Sigmoid colon (tissue), 7 donors: Measurements from ENCODE around the gene FBXO2. TPM values are rescaled to one million over a fixed set of nuclear protein-coding genes. Genes with fewer than 3 reads are reported as not detected.
A peak's percentile ranks its signal among the peaks of the same experiment; 100 is the strongest.

Experiments
- DNase-seq: peaks from one replicate; pipeline ENCODE4 v3.0.0-alpha.2; 2019
- H3K27ac ChIP-seq, 4 donors: fragments of 200-600 bp; sonication (generic); one replicate each; pipeline ENCODE4 v1.5.1; 2016 to 2019; ENCODE audit warnings: mild to moderate bottlenecking in 1 of 4
- H3K27me3 ChIP-seq, 3 donors: fragments of 200-600 bp; sonication (generic); one replicate each; pipeline ENCODE4 v1.5.1; 2019; ENCODE audit warnings: mild to moderate bottlenecking in 1 of 3
- H3K36me3 ChIP-seq, 4 donors: fragments of 200-600 bp; sonication (generic); one replicate each; pipeline ENCODE4 v1.5.1; 2016 to 2019
- H3K4me1 ChIP-seq, 4 donors: fragments of 200-600 bp; sonication (generic); one replicate each; pipeline ENCODE4 v1.5.1; 2017 to 2019
- H3K4me3 ChIP-seq, 4 donors: fragments of 200-600 bp; sonication (generic); one replicate each; pipeline ENCODE4 v1.5.1; 2017 to 2019; ENCODE audit warnings: mild to moderate bottlenecking in 2 of 4, moderate library complexity in 1 of 4
- H3K9me3 ChIP-seq, 4 donors: fragments of 200-600 bp in 3 of 4; sonication (generic) in 3 of 4; one replicate each; pipeline versions ENCODE4 v1.5.1 to v1.6.1; 2013 to 2019
- CTCF ChIP-seq, 4 experiments: fragments of 450-650 bp in 3 of 4; fragments of 200-600 bp in 1 of 4; IDR thresholded peaks; one replicate each; pipeline ENCODE4 v1.5.1; 2016 to 2019; ENCODE audit warnings: antibody characterized with exemption in 4 of 4, mild to moderate bottlenecking in 3 of 4, moderate library complexity in 2 of 4
- EP300 ChIP-seq, 4 donors: sonication (generic); formaldehyde crosslinking; IDR thresholded peaks; one replicate each; pipeline ENCODE4 v1.6.1; 2017; ENCODE audit warnings: antibody characterized with exemption in 4 of 4
- POLR2A ChIP-seq, 2 donors: fragments of 450-650 bp; IDR thresholded peaks; one replicate each; pipeline ENCODE4 v1.6.1; 2016; ENCODE audit warnings: antibody characterized with exemption in 2 of 2, mild to moderate bottlenecking in 2 of 2, moderate library complexity in 2 of 2
- POLR2AphosphoS5 ChIP-seq, 4 donors: sonication (generic); formaldehyde crosslinking; IDR thresholded peaks; one replicate each; pipeline ENCODE4 v1.6.1; 2017; ENCODE audit warnings: antibody characterized with exemption in 4 of 4
- WGBS, 2 donors: extraction: QIAGEN DNeasy Blood & Tissue Kit; methylation state at CpG; one replicate each; pipeline ENCODE4 v1.1.7; 2013; 5-methylcytosine and 5-hydroxymethylcytosine counted together
- intact Hi-C: fragments of 100-400 bp; cut with DNase I; formaldehyde crosslinking; loops from one replicate; pipeline ENCODE4 v1.15.1; 2023
- polyA plus RNA-seq, 3 donors: library from polyadenylated mRNA; stranded (reverse); fragments of 200-250 nt; gene quantifications; one replicate each; pipeline ENCODE4 v1.2.3, GENCODE V29; 2013
- total RNA-seq, 4 donors: library from RNA; depleted of rRNA; stranded (reverse); fragments of >200 nt; gene quantifications; one replicate each; pipeline ENCODE4 v1.1.0, GENCODE V29; 2016
- donor health status: healthy with polysubstance abuse.
- donor health status: Bipolar disorder and iron deficiency.
- donor health status: healthy.

The FBXO2 gene
- total and polyA plus RNA-seq, 7 donors = 1.2 to 9.7 (median 3.9) TPM; not detected in 1

GRCh38 chr1:11693024-11693590 lies 38.9 kb upstream of the FBXO2 start:
- intact Hi-C loops = no loop called here
- peaks cover 0 to 19% (median 17%) of the 10 kb centered on the region in 4 donors for H3K4me1 ChIP-seq
- WGBS, 2 donors = 2 to 14% methylated on average over 6 of the region's 6 CpGs
- TF ChIP-seq EP300 (IDR thresholded peaks at IDR 0.05) = no peak
- no peak for TF ChIP-seq CTCF (IDR thresholded peaks at IDR 0.05)
- TF ChIP-seq POLR2AphosphoS5 (IDR thresholded peaks at IDR 0.05) = no peak
- TF ChIP-seq POLR2A (IDR thresholded peaks at IDR 0.05) = no peak
- peaks cover 20 to 86% (median 39%) of the 10 kb centered on the region in 3 donors for H3K27me3 ChIP-seq
- no peak overlapping the region for H3K4me3 ChIP-seq
- no peaks in the 10 kb centered on the region for H3K36me3 ChIP-seq
- no peak overlapping the region for H3K27ac ChIP-seq
- DNase-seq = no peak
- no peaks in the 10 kb centered on the region for H3K9me3 ChIP-seq

- intact Hi-C loops = no loop called here
- no peak for DNase-seq
- Histone ChIP-seq H3K27ac (no peak overlapping the region), H3K27me3 (peaks cover 20 to 82% (median 39%) of the 10 kb centered on the region in 3 donors), H3K4me3 (no peak overlapping the region), H3K36me3 (no peaks in the 10 kb centered on the region), H3K9me3 (no peaks in the 10 kb centered on the region), H3K4me1 (peaks cover 0 to 19% (median 17%) of the 10 kb centered on the region in 4 donors)
- WGBS, 2 donors = 8 to 15% methylated on average over 64 of the region's 64 CpGs
- TF ChIP-seq CTCF (IDR thresholded peaks at IDR 0.05) (no peak), EP300 (IDR thresholded peaks at IDR 0.05) (no peak), POLR2A (IDR thresholded peaks at IDR 0.05) (no peak), POLR2AphosphoS5 (IDR thresholded peaks at IDR 0.05) (no peak)
Observed at GRCh38 chr1:11691928-11692711, 37.9 kb upstream of the FBXO2 start.

- Histone ChIP-seq H3K27me3 (peaks cover 20 to 79% (median 39%) of the 10 kb centered on the region in 3 donors), H3K27ac (no peak within 1 kb of the TSS), H3K36me3 (no peaks in the 10 kb centered on the region), H3K4me1 (peaks cover 0 to 19% (median 17%) of the 10 kb centered on the region in 4 donors), H3K4me3 (peak within 1 kb of the TSS in 2 of 4 donors; percentile 19 to 31), H3K9me3 (no peaks in the 10 kb centered on the region)
- TF ChIP-seq POLR2AphosphoS5 (IDR thresholded peaks at IDR 0.05) (no peak), EP300 (IDR thresholded peaks at IDR 0.05) (no peak), POLR2A (IDR thresholded peaks at IDR 0.05) (no peak), CTCF (IDR thresholded peaks at IDR 0.05) (no peak)
- no peak for DNase-seq
- WGBS, 2 donors = 1% methylated on average over 78 of the region's 78 CpGs
- intact Hi-C loops = no loop called here
Observed at GRCh38 chr1:11691302-11691914, 37.2 kb upstream of the FBXO2 start, which contains the start of gene DRAXIN. Gene DRAXIN, plus strand, starts transcription at chr1:11691710. Its CDS starts 14,549 bp downstream, at chr1:11706259.

- intact Hi-C loops = no loop called here
- WGBS, 2 donors = 1 to 4% methylated on average over 64 of the region's 64 CpGs
- Histone ChIP-seq H3K27ac (no peak overlapping the region), H3K27me3 (peaks cover 20 to 74% (median 32%) of the 10 kb centered on the region in 3 donors), H3K4me1 (peaks cover 0 to 19% (median 17%) of the 10 kb centered on the region in 4 donors), H3K9me3 (no peaks in the 10 kb centered on the region), H3K36me3 (no peaks in the 10 kb centered on the region), H3K4me3 (peak overlapping the region in 2 of 4 donors; percentile 19 to 31)
- TF ChIP-seq CTCF (IDR thresholded peaks at IDR 0.05) = no peak
- TF ChIP-seq POLR2AphosphoS5 (IDR thresholded peaks at IDR 0.05) = no peak
- no peak for TF ChIP-seq POLR2A (IDR thresholded peaks at IDR 0.05)
- TF ChIP-seq EP300 (IDR thresholded peaks at IDR 0.05) = no peak
- DNase-seq = no peak
Observed at GRCh38 chr1:11690397-11691301, 36.4 kb upstream of the FBXO2 start.
